HepG2 (cell line): ENCODE data around the gene CLEC16A. TPM values are rescaled to one million over a fixed set of nuclear protein-coding genes. Genes with fewer than 3 reads are reported as not detected.

Experiments used
- GATAD2A ChIP-seq: IDR thresholded peaks from 2 replicates; pipeline ENCODE4 v1.6.1; 2016
- JUND ChIP-seq: sonication (generic); formaldehyde crosslinking; IDR thresholded peaks from 2 replicates; pipeline ENCODE4 v1.8.0; 2022; ENCODE audit warnings: mild to moderate bottlenecking, missing genetic modification reagents
- KAT8 ChIP-seq: IDR thresholded peaks from 2 replicates; pipeline ENCODE4 v1.6.1; 2016; ENCODE audit warnings: missing genetic modification reagents, missing compliant biosample characterization
- MAF1 ChIP-seq: sonication (generic); formaldehyde crosslinking; IDR thresholded peaks from 2 replicates; pipeline ENCODE4 v1.5.0; 2020; ENCODE audit warnings: missing genetic modification reagents, borderline replicate concordance
- MLLT10 ChIP-seq: sonication (generic); formaldehyde crosslinking; IDR thresholded peaks from 2 replicates; pipeline ENCODE4 v1.4.0; 2020; ENCODE audit warnings: missing genetic modification reagents
- NPAS2 ChIP-seq: sonication (generic); formaldehyde crosslinking; IDR thresholded peaks from 2 replicates; pipeline ENCODE4 v1.8.0; 2022; ENCODE audit warnings: mild to moderate bottlenecking, missing genetic modification reagents, borderline replicate concordance
- SAFB2 ChIP-seq: sonication (generic); formaldehyde crosslinking; IDR thresholded peaks from 2 replicates; pipeline ENCODE4 v1.5.1; 2020; ENCODE audit warnings: missing genetic modification reagents, low read depth, mild to moderate bottlenecking, borderline replicate concordance
- SRSF9 ChIP-seq: fragments of 200-400 bp; formaldehyde crosslinking; IDR thresholded peaks from 2 replicates; pipeline ENCODE4 v1.6.1; 2018; ENCODE audit warnings: borderline replicate concordance, mild to moderate bottlenecking, low read depth, low read length; ENCODE audit not compliant: insufficient read depth, poor library complexity, severe bottlenecking
- TMF1 ChIP-seq: sonication (generic); formaldehyde crosslinking; IDR thresholded peaks from 2 replicates; pipeline ENCODE4 v1.8.1; 2022; ENCODE audit warnings: low read depth, missing genetic modification reagents
- ZBTB1 ChIP-seq: sonication (generic); formaldehyde crosslinking; IDR thresholded peaks from 2 replicates; pipeline ENCODE4 v1.4.0; 2020; ENCODE audit warnings: missing genetic modification reagents, borderline replicate concordance
- ZBTB7B ChIP-seq: sonication (generic); formaldehyde crosslinking; IDR thresholded peaks from 2 replicates; pipeline ENCODE4 v1.4.0; 2020; ENCODE audit warnings: missing genetic modification reagents
- ZNF337 ChIP-seq: sonication (generic); formaldehyde crosslinking; IDR thresholded peaks from 2 replicates; pipeline ENCODE4 v1.5.1; 2020; ENCODE audit warnings: missing genetic modification reagents, low read depth, mild to moderate bottlenecking, borderline replicate concordance
- ZNF605 ChIP-seq: sonication (generic); formaldehyde crosslinking; IDR thresholded peaks from 2 replicates; pipeline ENCODE4 v1.8.0; 2022; ENCODE audit warnings: mild to moderate bottlenecking, missing genetic modification reagents
- ZNF614 ChIP-seq: IDR thresholded peaks from 2 replicates; pipeline ENCODE4 v1.6.1; 2018; ENCODE audit warnings: missing biosample characterization, missing genetic modification reagents, inconsistent platforms, borderline replicate concordance
- ZNF747 ChIP-seq: sonication (generic); formaldehyde crosslinking; IDR thresholded peaks from 2 replicates; pipeline ENCODE4 v1.8.1; 2023; ENCODE audit warnings: missing genetic modification reagents, mild to moderate bottlenecking, borderline replicate concordance
- ZNF776 ChIP-seq: sonication (generic); formaldehyde crosslinking; IDR thresholded peaks from 2 replicates; pipeline ENCODE4 v1.4.0; 2020; ENCODE audit warnings: mild to moderate bottlenecking, missing genetic modification reagents
- polyA plus RNA-seq, 8 experiments: library from polyadenylated mRNA; depleted of rRNA in 3 of 8; stranded (reverse) in 7 of 8; unstranded in 1 of 8; fragments of >200 nt; fragmentation: Illumina TruSeq in 4 of 8; extraction: Trizol in 4 of 8; gene quantifications; 2 replicates each; pipeline versions ENCODE4 v1.2.1 to v1.2.3, GENCODE V29; 2011 to 2016; ENCODE audit warnings: low read depth in 4 of 8, missing spikeins in 1 of 8, mixed read lengths in 1 of 8; ENCODE audit not compliant: insufficient read depth in 1 of 8
- total RNA-seq, 5 experiments: library from RNA; depleted of rRNA; stranded (reverse); fragments of >200 nt; fragmentation: Illumina TruSeq; extraction: Trizol; gene quantifications; 2 replicates each; pipeline ENCODE4 v1.2.3, GENCODE V29; 2016; ENCODE audit warnings: low read depth in 1 of 5
- TF ChIP-seq, protein P1 (sequence below): sonication (generic); formaldehyde crosslinking; conservative IDR thresholded peaks from 2 replicates; pipeline ENCODE4 v1.4.0; 2020; ENCODE audit warnings: missing genetic modification reagents
- TF ChIP-seq, protein P2 (sequence below): sonication (generic); formaldehyde crosslinking; IDR thresholded peaks from 2 replicates; pipeline ENCODE4 v1.4.0; 2020; ENCODE audit warnings: missing genetic modification reagents, borderline replicate concordance
- TF ChIP-seq, protein P3 (sequence below): IDR thresholded peaks from 2 replicates; pipeline ENCODE4 v1.6.1; 2016; ENCODE audit warnings: control low read depth
- TF ChIP-seq, protein P4 (sequence below): sonication (generic); formaldehyde crosslinking; IDR thresholded peaks from 2 replicates; pipeline ENCODE4 v1.4.0; 2020; ENCODE audit warnings: missing genetic modification reagents, mild to moderate bottlenecking, borderline replicate concordance

Gene CLEC16A
- total and polyA plus RNA-seq, 2 of the 13 experiments (the other 11 are each of a cell fraction or from before 2014, with no cell fraction given) = 8.5 to 10.3 TPM

DNA sequence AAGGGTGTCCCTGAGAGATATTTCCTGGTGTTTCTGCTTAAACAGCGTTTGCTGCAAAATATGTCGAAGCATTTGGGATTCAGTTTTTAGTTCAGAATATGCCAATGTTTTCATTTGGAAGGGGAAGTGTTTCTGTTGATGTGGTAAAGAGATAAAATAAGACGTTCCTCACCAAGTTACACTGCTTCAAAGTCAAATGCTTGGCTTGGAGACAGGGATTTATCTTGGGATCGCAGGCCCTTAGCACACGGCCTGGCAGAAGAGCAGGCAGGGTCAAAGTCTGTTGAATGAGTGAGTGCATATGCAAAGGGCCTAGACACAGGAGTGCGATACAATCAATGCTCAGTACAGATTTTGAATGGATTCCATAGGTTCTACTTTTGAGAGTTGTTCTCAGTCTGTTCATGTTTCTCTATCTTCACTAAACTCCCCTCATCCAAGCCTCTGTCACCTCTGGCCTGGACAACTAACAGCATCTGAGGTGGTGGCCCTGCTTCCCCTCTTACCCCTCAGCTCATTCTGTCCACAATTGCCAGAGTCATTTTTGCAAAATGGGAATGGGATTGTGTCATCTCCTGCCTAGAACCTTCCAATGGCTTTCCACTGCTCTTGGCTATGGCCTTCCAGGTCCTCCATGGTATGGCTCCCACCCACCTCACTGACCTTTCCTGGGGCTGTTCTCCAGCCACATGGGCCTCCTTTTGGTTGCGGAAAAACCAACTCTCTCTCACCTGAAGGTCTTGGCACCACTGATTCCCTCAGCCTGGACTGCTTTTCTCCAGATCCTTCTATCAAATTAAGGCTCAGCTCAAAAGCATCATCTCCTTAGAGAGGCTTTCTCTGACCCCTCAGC is 5.3 kb upstream of the CLEC16A start (continued):
- TF ChIP-seq, protein P1, sequence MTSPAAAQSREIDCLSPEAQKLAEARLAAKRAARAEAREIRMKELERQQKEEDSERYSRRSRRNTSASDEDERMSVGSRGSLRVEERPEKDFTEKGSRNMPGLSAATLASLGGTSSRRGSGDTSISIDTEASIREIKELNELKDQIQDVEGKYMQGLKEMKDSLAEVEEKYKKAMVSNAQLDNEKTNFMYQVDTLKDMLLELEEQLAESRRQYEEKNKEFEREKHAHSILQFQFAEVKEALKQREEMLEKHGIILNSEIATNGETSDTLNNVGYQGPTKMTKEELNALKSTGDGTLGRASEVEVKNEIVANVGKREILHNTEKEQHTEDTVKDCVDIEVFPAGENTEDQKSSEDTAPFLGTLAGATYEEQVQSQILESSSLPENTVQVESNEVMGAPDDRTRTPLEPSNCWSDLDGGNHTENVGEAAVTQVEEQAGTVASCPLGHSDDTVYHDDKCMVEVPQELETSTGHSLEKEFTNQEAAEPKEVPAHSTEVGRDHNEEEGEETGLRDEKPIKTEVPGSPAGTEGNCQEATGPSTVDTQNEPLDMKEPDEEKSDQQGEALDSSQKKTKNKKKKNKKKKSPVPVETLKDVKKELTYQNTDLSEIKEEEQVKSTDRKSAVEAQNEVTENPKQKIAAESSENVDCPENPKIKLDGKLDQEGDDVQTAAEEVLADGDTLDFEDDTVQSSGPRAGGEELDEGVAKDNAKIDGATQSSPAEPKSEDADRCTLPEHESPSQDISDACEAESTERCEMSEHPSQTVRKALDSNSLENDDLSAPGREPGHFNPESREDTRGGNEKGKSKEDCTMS (CRISPR knock-in tag) = no peak
- no peak for TF ChIP-seq MLLT10 (CRISPR knock-in tag)
- TF ChIP-seq SAFB2 (CRISPR knock-in tag) = 0 out of 2 replicates have a peak, but pooled peaks have one; percentile 41
- TF ChIP-seq ZNF776 (CRISPR knock-in tag) = 0 out of 2 replicates have a peak, but pooled peaks have one; percentile 15
- TF ChIP-seq KAT8 (CRISPR knock-in tag) = peak; percentile 46; the same call in 1 of the 2 replicates
- peak; percentile 39; the same call in 1 of the 2 replicates for TF ChIP-seq ZBTB7B (CRISPR knock-in tag)
- peak; percentile 64; the same call in 1 of the 2 replicates for TF ChIP-seq ZNF614 (CRISPR knock-in tag)
- no peak for TF ChIP-seq ZNF337
- TF ChIP-seq MAF1 (CRISPR knock-in tag) = no peak
- TF ChIP-seq ZNF605 = no peak
- no peak for TF ChIP-seq ZBTB1 (CRISPR knock-in tag)
- TF ChIP-seq, protein P2, sequence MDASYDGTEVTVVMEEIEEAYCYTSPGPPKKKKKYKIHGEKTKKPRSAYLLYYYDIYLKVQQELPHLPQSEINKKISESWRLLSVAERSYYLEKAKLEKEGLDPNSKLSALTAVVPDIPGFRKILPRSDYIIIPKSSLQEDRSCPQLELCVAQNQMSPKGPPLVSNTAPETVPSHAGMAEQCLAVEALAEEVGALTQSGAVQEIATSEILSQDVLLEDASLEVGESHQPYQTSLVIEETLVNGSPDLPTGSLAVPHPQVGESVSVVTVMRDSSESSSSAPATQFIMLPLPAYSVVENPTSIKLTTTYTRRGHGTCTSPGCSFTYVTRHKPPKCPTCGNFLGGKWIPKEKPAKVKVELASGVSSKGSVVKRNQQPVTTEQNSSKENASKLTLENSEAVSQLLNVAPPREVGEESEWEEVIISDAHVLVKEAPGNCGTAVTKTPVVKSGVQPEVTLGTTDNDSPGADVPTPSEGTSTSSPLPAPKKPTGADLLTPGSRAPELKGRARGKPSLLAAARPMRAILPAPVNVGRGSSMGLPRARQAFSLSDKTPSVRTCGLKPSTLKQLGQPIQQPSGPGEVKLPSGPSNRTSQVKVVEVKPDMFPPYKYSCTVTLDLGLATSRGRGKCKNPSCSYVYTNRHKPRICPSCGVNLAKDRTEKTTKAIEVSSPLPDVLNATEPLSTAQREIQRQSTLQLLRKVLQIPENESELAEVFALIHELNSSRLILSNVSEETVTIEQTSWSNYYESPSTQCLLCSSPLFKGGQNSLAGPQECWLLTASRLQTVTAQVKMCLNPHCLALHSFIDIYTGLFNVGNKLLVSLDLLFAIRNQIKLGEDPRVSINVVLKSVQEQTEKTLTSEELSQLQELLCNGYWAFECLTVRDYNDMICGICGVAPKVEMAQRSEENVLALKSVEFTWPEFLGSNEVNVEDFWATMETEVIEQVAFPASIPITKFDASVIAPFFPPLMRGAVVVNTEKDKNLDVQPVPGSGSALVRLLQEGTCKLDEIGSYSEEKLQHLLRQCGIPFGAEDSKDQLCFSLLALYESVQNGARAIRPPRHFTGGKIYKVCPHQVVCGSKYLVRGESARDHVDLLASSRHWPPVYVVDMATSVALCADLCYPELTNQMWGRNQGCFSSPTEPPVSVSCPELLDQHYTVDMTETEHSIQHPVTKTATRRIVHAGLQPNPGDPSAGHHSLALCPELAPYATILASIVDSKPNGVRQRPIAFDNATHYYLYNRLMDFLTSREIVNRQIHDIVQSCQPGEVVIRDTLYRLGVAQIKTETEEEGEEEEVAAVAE (CRISPR knock-in tag) = 0 out of 2 replicates have a peak, but pooled peaks have one; percentile 30
- no peak for TF ChIP-seq JUND
- TF ChIP-seq, protein P3, sequence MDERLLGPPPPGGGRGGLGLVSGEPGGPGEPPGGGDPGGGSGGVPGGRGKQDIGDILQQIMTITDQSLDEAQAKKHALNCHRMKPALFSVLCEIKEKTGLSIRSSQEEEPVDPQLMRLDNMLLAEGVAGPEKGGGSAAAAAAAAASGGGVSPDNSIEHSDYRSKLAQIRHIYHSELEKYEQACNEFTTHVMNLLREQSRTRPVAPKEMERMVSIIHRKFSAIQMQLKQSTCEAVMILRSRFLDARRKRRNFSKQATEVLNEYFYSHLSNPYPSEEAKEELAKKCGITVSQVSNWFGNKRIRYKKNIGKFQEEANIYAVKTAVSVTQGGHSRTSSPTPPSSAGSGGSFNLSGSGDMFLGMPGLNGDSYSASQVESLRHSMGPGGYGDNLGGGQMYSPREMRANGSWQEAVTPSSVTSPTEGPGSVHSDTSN (CRISPR knock-in tag) = no peak
- TF ChIP-seq TMF1 = no peak
- TF ChIP-seq, protein P4, sequence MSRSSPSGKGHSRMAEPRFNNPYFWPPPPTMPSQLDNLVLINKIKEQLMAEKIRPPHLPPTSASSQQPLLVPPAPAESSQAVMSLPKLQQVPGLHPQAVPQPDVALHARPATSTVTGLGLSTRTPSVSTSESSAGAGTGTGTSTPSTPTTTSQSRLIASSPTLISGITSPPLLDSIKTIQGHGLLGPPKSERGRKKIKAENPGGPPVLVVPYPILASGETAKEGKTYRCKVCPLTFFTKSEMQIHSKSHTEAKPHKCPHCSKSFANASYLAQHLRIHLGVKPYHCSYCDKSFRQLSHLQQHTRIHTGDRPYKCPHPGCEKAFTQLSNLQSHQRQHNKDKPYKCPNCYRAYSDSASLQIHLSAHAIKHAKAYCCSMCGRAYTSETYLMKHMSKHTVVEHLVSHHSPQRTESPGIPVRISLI (CRISPR knock-in tag) = no peak
- peak; percentile 37; the same call in 1 of the 2 replicates for TF ChIP-seq GATAD2A (CRISPR knock-in tag)
- no peak for TF ChIP-seq NPAS2 (CRISPR knock-in tag)
- TF ChIP-seq ZNF747 = no peak
- no peak for TF ChIP-seq SRSF9
